SK-N-MC (cell line): ENCODE data around the gene KLF3.

Source experiments
- EZH2 ChIP-seq: fragments of 200-600 bp; sonication (generic); IDR thresholded peaks from one replicate; pipeline ENCODE4 v1.6.1; 2017; ENCODE audit warnings: antibody characterized with exemption
- POLR2AphosphoS5 ChIP-seq: IDR thresholded peaks from 2 replicates; pipeline ENCODE4 v1.6.1; 2012; ENCODE audit warnings: mild to moderate bottlenecking, low read depth, low read length, borderline replicate concordance

- TF ChIP-seq POLR2AphosphoS5: no peak
- no peak for TF ChIP-seq EZH2
Measured at GRCh38 chr4:38621831-38622230, 42.2 kb upstream of the KLF3 start.
